ENCODE measurements around the gene IL10. TPM values are rescaled to one million over a fixed set of nuclear protein-coding genes. Genes with fewer than 3 reads are reported as not detected.

The IL10 gene
- total RNA-seq, 1 donor from 2014 or later: 1.4 TPM

GRCh38 chr1:206812471-206812870 is 40.2 kb upstream of the IL10 start:
- no peak overlapping the region for H3K27ac ChIP-seq
- intact Hi-C loops (cut with DNase I): no loop called here
- no peaks in the 10 kb centered on the region for H3K27me3 ChIP-seq (ENCODE audit: low read depth)
- H3K9me3 ChIP-seq: peaks cover 11% of the 10 kb centered on the region
- ATAC-seq: no peak
- TF ChIP-seq, protein P1, sequence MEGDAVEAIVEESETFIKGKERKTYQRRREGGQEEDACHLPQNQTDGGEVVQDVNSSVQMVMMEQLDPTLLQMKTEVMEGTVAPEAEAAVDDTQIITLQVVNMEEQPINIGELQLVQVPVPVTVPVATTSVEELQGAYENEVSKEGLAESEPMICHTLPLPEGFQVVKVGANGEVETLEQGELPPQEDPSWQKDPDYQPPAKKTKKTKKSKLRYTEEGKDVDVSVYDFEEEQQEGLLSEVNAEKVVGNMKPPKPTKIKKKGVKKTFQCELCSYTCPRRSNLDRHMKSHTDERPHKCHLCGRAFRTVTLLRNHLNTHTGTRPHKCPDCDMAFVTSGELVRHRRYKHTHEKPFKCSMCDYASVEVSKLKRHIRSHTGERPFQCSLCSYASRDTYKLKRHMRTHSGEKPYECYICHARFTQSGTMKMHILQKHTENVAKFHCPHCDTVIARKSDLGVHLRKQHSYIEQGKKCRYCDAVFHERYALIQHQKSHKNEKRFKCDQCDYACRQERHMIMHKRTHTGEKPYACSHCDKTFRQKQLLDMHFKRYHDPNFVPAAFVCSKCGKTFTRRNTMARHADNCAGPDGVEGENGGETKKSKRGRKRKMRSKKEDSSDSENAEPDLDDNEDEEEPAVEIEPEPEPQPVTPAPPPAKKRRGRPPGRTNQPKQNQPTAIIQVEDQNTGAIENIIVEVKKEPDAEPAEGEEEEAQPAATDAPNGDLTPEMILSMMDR (IDR thresholded peaks at IDR 0.05): no peak
- H3K4me1 ChIP-seq: no peaks in the 10 kb centered on the region
- DNase-seq: no peak
- no peak overlapping the region for H3K4me3 ChIP-seq
- no peaks in the 10 kb centered on the region for H3K36me3 ChIP-seq

- ATAC-seq (peak in 1 of 2 donors; percentile 53), DNase-seq (no peak)
- TF ChIP-seq, protein P1 (IDR thresholded peaks at IDR 0.05): no peak
- peaks cover 11% of the 10 kb centered on the region for H3K9me3 ChIP-seq
- no peaks in the 10 kb centered on the region for H3K4me1 ChIP-seq
- intact Hi-C loops (cut with DNase I): no loop called here
- no peak overlapping the region for H3K27ac ChIP-seq
- no peaks in the 10 kb centered on the region for H3K27me3 ChIP-seq (ENCODE audit: low read depth)
- H3K36me3 ChIP-seq: no peaks in the 10 kb centered on the region
- H3K4me3 ChIP-seq: no peak overlapping the region
Observed at GRCh38 chr1:206809504-206810084, 37.3 kb upstream of the IL10 start.

DNA sequence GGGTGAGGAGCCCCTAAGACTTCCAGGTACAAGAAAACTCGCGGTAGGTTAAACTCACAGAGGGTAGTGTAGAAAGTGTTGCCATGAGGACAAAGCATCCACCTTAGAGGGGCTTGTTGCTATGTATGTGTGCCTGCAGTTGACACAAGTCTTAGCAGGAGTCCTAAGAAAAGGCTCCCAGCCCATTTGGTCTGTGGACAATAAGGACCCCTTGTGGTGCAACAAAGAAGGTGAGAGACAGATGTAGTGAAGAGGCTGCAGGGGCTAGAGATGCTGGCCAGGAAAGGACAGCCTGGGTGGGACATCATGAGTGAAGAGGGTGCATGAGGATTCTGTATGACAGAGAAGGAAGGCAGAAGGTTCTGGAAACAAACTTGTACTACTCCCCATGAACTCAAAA is 36.3 kb upstream of the IL10 start:
- Histone ChIP-seq H3K27ac (no peak overlapping the region), H3K4me1 (no peaks in the 10 kb centered on the region), H3K9me3 (peaks cover 11% of the 10 kb centered on the region), H3K36me3 (no peaks in the 10 kb centered on the region), H3K27me3 (ENCODE audit: low read depth) (no peaks in the 10 kb centered on the region), H3K4me3 (no peak overlapping the region)
- intact Hi-C loops (cut with DNase I): no loop called here
- TF ChIP-seq, protein P1 (IDR thresholded peaks at IDR 0.05): peak; percentile 42
- ATAC-seq (peak; percentile 63 to 65), DNase-seq (no peak)

DNA sequence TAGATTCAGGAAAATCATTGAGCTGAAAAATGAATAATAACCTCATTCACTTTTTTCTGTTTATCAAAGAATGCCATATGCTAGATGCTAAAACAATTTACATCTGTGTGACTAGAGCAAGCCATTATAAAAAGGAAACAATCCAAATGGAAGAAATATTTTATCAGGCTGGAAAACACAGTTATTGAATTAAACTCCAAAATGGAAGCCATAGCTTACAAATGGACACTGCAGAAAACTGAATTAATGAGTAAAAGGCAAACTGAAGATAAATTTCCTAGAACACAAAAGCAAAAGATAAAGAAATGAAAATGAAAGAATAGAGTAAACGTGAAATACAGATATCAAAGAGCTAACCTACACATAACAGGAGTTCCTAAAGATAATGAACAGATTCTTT is 33.1 kb upstream of the IL10 start:
- intact Hi-C loops (cut with DNase I): no loop called here
- Histone ChIP-seq H3K9me3 (no peaks in the 10 kb centered on the region), H3K36me3 (no peaks in the 10 kb centered on the region), H3K27me3 (ENCODE audit: low read depth) (no peaks in the 10 kb centered on the region), H3K4me3 (no peak overlapping the region), H3K27ac (no peak overlapping the region), H3K4me1 (no peaks in the 10 kb centered on the region)
- DNase-seq (no peak), ATAC-seq (no peak)
- TF ChIP-seq, protein P1 (IDR thresholded peaks at IDR 0.05): no peak

DNA sequence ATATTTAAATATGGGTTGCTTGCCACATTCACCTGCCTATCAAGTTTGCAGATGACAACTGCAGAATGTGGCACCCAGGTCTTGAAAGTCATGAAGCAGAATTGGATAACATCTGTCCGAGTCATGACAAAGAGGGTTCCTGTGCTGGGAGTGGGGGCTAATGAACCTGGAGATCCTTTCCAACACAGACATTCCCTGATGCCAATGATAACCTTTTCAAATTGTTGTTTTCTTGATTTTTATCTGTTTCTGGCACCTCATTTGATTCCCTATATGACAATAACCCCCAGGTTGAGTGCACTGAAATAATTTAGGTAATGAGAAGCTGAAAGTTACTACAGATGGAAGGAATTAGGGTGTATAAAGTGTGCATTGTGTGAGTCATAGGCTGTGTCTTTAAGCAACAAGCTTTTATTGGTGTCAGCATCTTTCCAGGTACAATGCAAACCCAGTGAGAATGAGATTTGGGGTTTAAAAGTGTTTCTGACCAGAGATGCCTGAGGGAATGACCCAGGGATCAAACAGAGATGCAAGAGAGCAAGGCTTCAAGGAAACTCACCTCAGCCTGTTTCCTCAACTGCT is 32.0 kb upstream of the IL10 start:
- TF ChIP-seq, protein P1 (IDR thresholded peaks at IDR 0.05): no peak
- H3K4me1 ChIP-seq: no peaks in the 10 kb centered on the region
- intact Hi-C loops (cut with DNase I): no loop called here
- no peaks in the 10 kb centered on the region for H3K36me3 ChIP-seq
- no peaks in the 10 kb centered on the region for H3K9me3 ChIP-seq
- DNase-seq (no peak), ATAC-seq (no peak)
- no peak overlapping the region for H3K4me3 ChIP-seq
- no peak overlapping the region for H3K27ac ChIP-seq
- H3K27me3 ChIP-seq (ENCODE audit: low read depth): no peaks in the 10 kb centered on the region
